T1000 (cell line): ENCODE measurements around the gene MYADM.

Experiments
- DNase-seq: peaks from one replicate; lab custom pipeline; 2025; ENCODE audit warnings: mixed read lengths; lab: John Stamatoyannopoulos, UW

The MYADM gene

DNA sequence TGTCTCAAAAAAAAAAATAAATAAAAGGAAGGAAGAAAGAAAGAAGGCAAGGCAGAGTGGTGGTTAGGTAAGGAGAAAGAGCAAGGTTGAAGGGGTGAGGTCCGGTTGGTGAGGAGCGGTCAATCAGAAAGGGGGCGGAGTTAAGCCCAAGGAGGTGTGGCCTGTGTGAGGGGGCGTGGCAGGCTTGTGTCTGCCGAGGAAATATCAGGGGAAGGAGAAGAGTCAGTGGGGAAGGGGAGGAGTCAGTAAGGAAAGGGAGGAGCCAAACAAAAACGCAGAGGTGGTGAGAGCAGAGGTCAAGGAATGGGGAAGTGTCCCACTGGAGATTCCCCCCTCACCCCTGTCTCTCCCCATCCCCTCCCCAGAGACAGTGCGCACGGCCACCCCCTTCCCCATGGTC is 47.3 kb downstream of the MYADM start:
- DNase-seq: no peak

DNA sequence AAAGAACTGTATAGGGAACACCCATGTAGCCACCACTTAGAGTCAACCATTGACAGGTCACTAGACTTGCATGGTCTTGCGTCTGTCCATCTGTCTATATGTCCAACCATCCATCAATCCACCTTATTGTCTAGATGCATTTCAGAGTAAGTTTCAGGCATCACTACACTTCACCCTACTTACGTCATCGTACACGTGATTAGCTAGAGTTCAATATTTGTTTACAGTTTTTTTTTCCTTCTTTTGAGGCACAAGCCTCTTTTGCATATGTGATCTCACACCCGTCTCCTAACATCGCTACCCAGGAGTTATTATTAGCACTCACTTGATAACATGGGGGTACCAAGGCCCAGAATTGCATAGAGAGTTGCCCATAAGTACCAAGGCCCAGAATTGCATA is 48.3 kb downstream of the MYADM start:
- DNase-seq: no peak

DNA sequence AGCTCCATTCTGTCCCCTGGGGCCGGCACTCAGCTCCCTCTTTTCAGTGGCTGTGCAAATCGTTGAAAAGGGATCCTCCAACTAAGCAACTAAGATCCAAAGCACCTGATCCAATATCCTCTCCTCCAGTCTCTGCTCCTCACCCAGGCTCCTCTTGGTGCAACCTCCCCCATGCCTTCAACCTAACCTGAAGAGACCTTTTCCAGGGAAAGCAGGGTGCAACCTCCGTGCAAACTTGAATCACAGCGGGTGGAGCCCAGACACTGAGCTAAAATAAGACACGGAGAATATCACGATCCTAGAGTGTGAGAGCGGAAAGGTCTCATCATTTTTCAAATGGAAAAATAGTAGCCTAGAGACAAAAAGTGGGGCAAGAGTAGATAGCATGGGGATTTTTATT is 49.7 kb downstream of the MYADM start:
- no peak for DNase-seq
